H1 (cell line): ENCODE results near the gene TMEM255B. TPM values are rescaled to one million over a fixed set of nuclear protein-coding genes. Genes with fewer than 3 reads are reported as not detected.

Experiments
- CHD1 ChIP-seq: IDR thresholded peaks from 2 replicates; pipeline ENCODE4 v1.6.1; 2012; ENCODE audit warnings: low read depth, low read length, improper control_type of control experiment
- HDAC2 ChIP-seq, 2 experiments: fragments of 300-600 bp in 1 of 2; sonication (generic) in 1 of 2; IDR thresholded peaks; 2 replicates each; pipeline ENCODE4 v1.6.1; 2011 to 2012; ENCODE audit warnings: low read depth in 2 of 2, low read length in 2 of 2, mild to moderate bottlenecking in 2 of 2, moderate library complexity in 2 of 2, borderline replicate concordance in 1 of 2, inconsistent platforms in 1 of 2
- KDM5A ChIP-seq: fragments of 200-600 bp; IDR thresholded peaks from 2 replicates; pipeline ENCODE4 v1.7.1; 2012; ENCODE audit warnings: mild to moderate bottlenecking, low read length, inconsistent platforms, mixed read lengths
- POLR2A ChIP-seq, 2 experiments: IDR thresholded peaks; 1 replicate in 1 of 2; 2 replicates in 1 of 2; pipeline ENCODE4 v1.6.1; 2011; ENCODE audit warnings: low read depth in 2 of 2, low read length in 2 of 2, mild to moderate bottlenecking in 2 of 2; ENCODE audit errors: control extremely low read depth in 1 of 2
- polyA plus RNA-seq, 7 experiments: library from polyadenylated mRNA; depleted of rRNA in 3 of 7; stranded (reverse) in 5 of 7; unstranded in 2 of 7; fragments of >200 nt in 5 of 7; fragments of 200-250 nt in 2 of 7; gene quantifications; 1 replicate in 5 of 7; 2 replicates in 1 of 7; 4 replicates in 1 of 7; pipeline versions ENCODE4 v1.2.1 to v1.2.3, GENCODE V29; 2011 to 2013; ENCODE audit warnings: missing spikeins in 2 of 7, mixed read lengths in 2 of 7
- total RNA-seq: library from RNA; stranded (reverse); fragmentation: NEBNext Ultra II Directional; extraction: Animal tissue kit (Norgen Biotek cat#: 25700); gene quantifications from 2 replicates; pipeline ENCODE4 v1.2.1, GENCODE V29; 2021

TMEM255B gene
- total and polyA plus RNA-seq, 2 of the 8 experiments (the other 6 are each of a cell fraction or from before 2014, with no cell fraction given): 3.4 to 4.4 TPM

DNA sequence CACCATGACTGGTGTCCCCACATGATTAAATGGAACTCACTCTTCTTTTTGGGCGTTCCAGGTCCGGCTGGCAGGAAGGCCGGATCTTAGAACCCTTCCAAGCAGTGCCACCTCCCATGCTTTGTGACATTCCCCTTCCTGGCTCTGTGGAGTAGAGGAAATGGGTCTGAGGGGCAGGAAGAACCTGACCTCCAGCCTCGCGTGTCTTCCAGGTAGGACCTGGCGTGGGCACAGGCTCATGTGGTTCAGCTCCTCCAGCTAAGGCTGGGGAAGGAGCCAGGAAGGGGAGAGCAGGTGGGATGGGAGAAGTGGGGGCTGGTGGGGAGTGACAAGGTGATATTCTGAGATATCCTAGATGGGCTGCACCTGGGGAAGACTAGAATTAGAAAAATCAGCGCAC is 2.1 kb downstream of the TMEM255B start (continued):
- TF ChIP-seq HDAC2 (IDR thresholded peaks at IDR 0.05; ENCODE audit: borderline replicate concordance in 1 of 2, low read depth in 2 of 2, low read length in 2 of 2) (no peak), KDM5A (no peak), CHD1 (no peak), POLR2A (IDR thresholded peaks at IDR 0.05; ENCODE audit: control extremely low read depth in 1 of 2, low read depth in 2 of 2, low read length in 2 of 2) (no peak)
